SK-N-SH (cell line): Measurements from ENCODE around the gene OGFR. TPM values are rescaled to one million over a fixed set of nuclear protein-coding genes. Genes with fewer than 3 reads are reported as not detected.

Experiments
- CTCF ChIA-PET: fragments of 300-600, 350-600 bp; formaldehyde crosslinking; extraction: SDS; loops from one replicate; lab custom pipeline; 2021; lab: Yijun Ruan, JAX
- POLR2A ChIA-PET: fragments of 350-600 bp; sonication (Branson Sonifier 250); formaldehyde crosslinking; extraction: SDS; loops from one replicate; lab custom pipeline; 2020; ENCODE audit warnings: antibody characterized with exemption, inconsistent platforms; lab: Yijun Ruan, JAX
- DNase-seq: peaks from one replicate; pipeline ENCODE4 v3.0.0; 2012
- H2AFZ ChIP-seq: fragments of 200-600 bp; sonication (generic); 2 replicates; pipeline ENCODE4 v1.8.1; 2016; ENCODE audit warnings: antibody characterized with exemption, mild to moderate bottlenecking, low read depth
- H3F3A ChIP-seq: fragments of 200-600 bp; sonication (generic); replicated peaks from 2 replicates; pipeline ENCODE3; 2016; ENCODE audit warnings: antibody characterized with exemption, mild to moderate bottlenecking; ENCODE audit not compliant: insufficient read depth
- H3K27ac ChIP-seq, 2 experiments: fragments of 200-500 bp in 1 of 2; fragments of 200-600 bp in 1 of 2; sonication (Bioruptor generic) in 1 of 2; sonication (generic), shearing (Covaris generic) in 1 of 2; 2 replicates each; pipeline versions ENCODE4 v1.5.1 to v1.6.1; 2014 to 2016; ENCODE audit warnings: low read depth in 2 of 2, inconsistent platforms in 1 of 2, low read length in 1 of 2, mild to moderate bottlenecking in 1 of 2, mixed read lengths in 1 of 2
- H3K27me3 ChIP-seq: fragments of 200-600 bp; sonication (generic), shearing (Covaris generic); 2 replicates; pipeline ENCODE4 v1.6.1; 2016; ENCODE audit warnings: mixed run types; ENCODE audit not compliant: insufficient read depth
- H3K36me3 ChIP-seq, 2 experiments: fragments of 200-500 bp in 1 of 2; fragments of 200-600 bp in 1 of 2; sonication (Bioruptor generic) in 1 of 2; sonication (generic) in 1 of 2; replicated peaks in 1 of 2; 2 replicates each; pipeline versions ENCODE3 to v1.5.1; 2014 to 2016; ENCODE audit warnings: low read length in 1 of 2, mild to moderate bottlenecking in 1 of 2; ENCODE audit not compliant: insufficient read depth in 2 of 2, control insufficient read depth in 1 of 2
- H3K4me1 ChIP-seq, 2 experiments: fragments of 200-500 bp in 1 of 2; fragments of 200-600 bp in 1 of 2; sonication (Bioruptor generic) in 1 of 2; sonication (generic), shearing (Covaris generic) in 1 of 2; 2 replicates each; pipeline versions ENCODE4 v1.5.1 to v1.6.1; 2014 to 2016; ENCODE audit warnings: low read depth in 1 of 2, low read length in 1 of 2, mixed run types in 1 of 2; ENCODE audit not compliant: insufficient read depth in 2 of 2, control insufficient read depth in 1 of 2
- H3K4me2 ChIP-seq: fragments of 200-600 bp; sonication (generic), shearing (Covaris generic); 2 replicates; pipeline ENCODE4 v1.6.1; 2017; ENCODE audit warnings: mixed run types
- H3K4me3 ChIP-seq, 2 experiments: fragments of 200-500 bp in 1 of 2; fragments of 200-600 bp in 1 of 2; sonication (Bioruptor generic) in 1 of 2; sonication (generic), shearing (Covaris generic) in 1 of 2; 2 replicates each; pipeline versions ENCODE4 v1.5.1 to v1.8.1; 2014 to 2016; ENCODE audit warnings: low read depth in 2 of 2, inconsistent platforms in 1 of 2, low read length in 1 of 2, mild to moderate bottlenecking in 1 of 2, mixed read lengths in 1 of 2, moderate library complexity in 1 of 2
- H3K79me2 ChIP-seq: fragments of 200-600 bp; sonication (generic); 2 replicates; pipeline ENCODE4 v1.8.1; 2017; ENCODE audit warnings: mild to moderate bottlenecking; ENCODE audit not compliant: insufficient read depth
- H3K9ac ChIP-seq: fragments of 200-600 bp; sonication (generic); 2 replicates; pipeline ENCODE4 v1.6.1; 2017; ENCODE audit warnings: mixed run types
- H3K9me2 ChIP-seq: fragments of 200-600 bp; sonication (generic); 2 replicates; pipeline ENCODE4 v1.6.1; 2017; ENCODE audit warnings: mixed run types
- H3K9me3 ChIP-seq: fragments of 200-600 bp; sonication (generic); 2 replicates; pipeline ENCODE4 v1.6.1; 2017; ENCODE audit warnings: mixed run types, mild to moderate bottlenecking, moderate library complexity
- H4K20me1 ChIP-seq: fragments of 200-600 bp; sonication (generic); 2 replicates; pipeline ENCODE4 v1.6.1; 2017; ENCODE audit warnings: mild to moderate bottlenecking, mixed run types; ENCODE audit not compliant: insufficient read depth
- CHD2 ChIP-seq: fragments of 150-350 bp; IDR thresholded peaks from 2 replicates; pipeline ENCODE4 v1.6.1; 2018; ENCODE audit warnings: low read length; ENCODE audit not compliant: partially characterized antibody
- ELF1 ChIP-seq: IDR thresholded peaks from 2 replicates; pipeline ENCODE4 v1.4.0; 2012
- EP300 ChIP-seq, 2 experiments: IDR thresholded peaks; 2 replicates each; pipeline versions ENCODE4 v1.4.0 to v1.6.1; 2012; ENCODE audit warnings: borderline replicate concordance in 1 of 2, low read depth in 1 of 2, low read length in 1 of 2
- FOXJ3 ChIP-seq: sonication (generic); formaldehyde crosslinking; IDR thresholded peaks from 2 replicates; pipeline ENCODE4 v1.5.1; 2020; ENCODE audit warnings: mild to moderate bottlenecking, missing genetic modification reagents
- GABPA ChIP-seq: IDR thresholded peaks from 2 replicates; pipeline ENCODE4 v1.4.0; 2012; ENCODE audit warnings: low read depth, mild to moderate bottlenecking
- JUND ChIP-seq: IDR thresholded peaks from 2 replicates; pipeline ENCODE4 v1.4.0; 2012
- MEF2A ChIP-seq: IDR thresholded peaks from 2 replicates; pipeline ENCODE4 v1.4.0; 2012; ENCODE audit warnings: low read depth, borderline replicate concordance
- MXI1 ChIP-seq: IDR thresholded peaks from 2 replicates; pipeline ENCODE4 v1.6.1; 2012; ENCODE audit warnings: mild to moderate bottlenecking, low read depth, low read length, improper control_type of control experiment
- NRF1 ChIP-seq: IDR thresholded peaks from 2 replicates; pipeline ENCODE4 v1.6.1; 2012; ENCODE audit warnings: low read depth, mild to moderate bottlenecking, low read length
- RAD21 ChIP-seq: IDR thresholded peaks from 2 replicates; pipeline ENCODE4 v1.6.1; 2012; ENCODE audit warnings: mild to moderate bottlenecking, low read length
- RFX5 ChIP-seq: IDR thresholded peaks from 2 replicates; pipeline ENCODE4 v1.6.1; 2012; ENCODE audit warnings: mild to moderate bottlenecking, improper control_type of control experiment, low read length
- RXRA ChIP-seq: IDR thresholded peaks from 2 replicates; pipeline ENCODE4 v1.4.0; 2012; ENCODE audit warnings: low read depth, mild to moderate bottlenecking, borderline replicate concordance
- SIN3A ChIP-seq: IDR thresholded peaks from 2 replicates; pipeline ENCODE4 v1.6.1; 2012; ENCODE audit warnings: low read depth, mild to moderate bottlenecking, low read length, moderate library complexity, borderline replicate concordance
- SMC3 ChIP-seq: IDR thresholded peaks from 2 replicates; pipeline ENCODE4 v1.6.1; 2012; ENCODE audit warnings: low read depth, low read length, improper control_type of control experiment
- TAF1 ChIP-seq: IDR thresholded peaks from 2 replicates; pipeline ENCODE4 v1.6.1; 2012; ENCODE audit warnings: low read depth, mild to moderate bottlenecking, low read length, moderate library complexity, borderline replicate concordance
- TEAD4 ChIP-seq: IDR thresholded peaks from 2 replicates; pipeline ENCODE4 v1.4.0; 2012; ENCODE audit warnings: mild to moderate bottlenecking, borderline replicate concordance; ENCODE audit not compliant: insufficient read depth
- YY1 ChIP-seq: IDR thresholded peaks from 2 replicates; pipeline ENCODE4 v1.4.0; 2012; ENCODE audit warnings: low read depth, mild to moderate bottlenecking
- WGBS: methylation state at CpG from one replicate; pipeline ENCODE4 v1.1.6; 2017; ENCODE audit warnings: low lambda C conversion rate; 5-methylcytosine and 5-hydroxymethylcytosine counted together
- polyA plus RNA-seq, 3 experiments: library from polyadenylated mRNA; depleted of rRNA; stranded (reverse); fragments of >200 nt; gene quantifications; 2 replicates each; pipeline ENCODE4 v1.2.3, GENCODE V29; 2012
- TF ChIP-seq, protein P1 (sequence below): fragments of 150-350 bp; IDR thresholded peaks from 2 replicates; pipeline ENCODE4 v1.6.1; 2017; ENCODE audit warnings: antibody characterized with exemption, low read length, low read depth, borderline replicate concordance
- TF ChIP-seq, protein P2 (sequence below): IDR thresholded peaks from 2 replicates; pipeline ENCODE4 v1.4.0; 2012; ENCODE audit warnings: low read depth, borderline replicate concordance
- TF ChIP-seq, protein P3 (sequence below): IDR thresholded peaks from 2 replicates; pipeline ENCODE4 v1.6.1; 2012; ENCODE audit warnings: mild to moderate bottlenecking, low read depth, low read length, moderate library complexity

OGFR gene
- polyA plus RNA-seq, 1 of the 3 experiments (the other 2 are of a cell fraction) = 60.8 TPM

DNA sequence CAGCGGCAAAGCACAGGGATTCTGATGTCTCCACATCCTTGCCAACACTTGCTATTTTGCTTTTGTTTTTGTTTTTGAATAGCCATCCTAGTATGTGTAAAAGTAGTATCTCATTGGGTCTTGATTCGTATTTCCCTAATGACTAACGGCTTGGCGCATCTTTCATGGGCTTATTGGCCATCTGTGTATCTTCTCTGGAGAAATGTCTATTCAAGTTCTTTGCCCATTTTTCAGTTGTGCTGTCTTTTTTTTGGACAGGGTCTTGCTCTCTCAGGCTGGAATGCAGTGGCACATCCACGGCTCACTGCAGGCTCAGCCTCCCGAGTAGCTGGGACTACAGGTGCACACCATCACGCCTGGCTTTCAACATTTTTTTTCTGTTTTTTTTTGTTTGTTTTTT, 39.5 kb downstream of the OGFR start:
- WGBS = 96% methylated on average over 7 of the region's 7 CpGs
- no peaks in the 10 kb centered on the region; a peak in 1 of 4 replicates for H3K4me1 ChIP-seq
- CTCF ChIA-PET = interaction anchor here (1.2 kb wide), 1 partner anchor 8 kb away, joined by 3 read pairs; no protein-coding TSS in a partner anchor

More for the DNA sequence above, 39.5 kb downstream of the OGFR start:
- no peak overlapping the region for H3K4me2 ChIP-seq
- no peaks in the 10 kb centered on the region for H3K27me3 ChIP-seq
- H2AFZ ChIP-seq = no peak overlapping the region
- no peaks in the 10 kb centered on the region for H4K20me1 ChIP-seq
- POLR2A ChIA-PET = interaction anchor here (0.8 kb wide), 1 partner anchor 10 kb away, joined by 3 read pairs; no protein-coding TSS in a partner anchor
- no peaks in the 10 kb centered on the region for H3K9me2 ChIP-seq
- TF ChIP-seq TEAD4 (no peak), SMC3 (no peak), EP300 (IDR thresholded peaks at IDR 0.05; ENCODE audit: borderline replicate concordance in 1 of 2, low read depth in 1 of 2, low read length in 1 of 2) (no peak), MXI1 (no peak), RAD21 (no peak), YY1 (no peak), GABPA (no peak), MEF2A (no peak), RXRA (no peak), JUND (no peak), CHD2 (no peak), NRF1 (no peak), SIN3A (no peak), ELF1 (no peak), FOXJ3 (CRISPR knock-in tag) (no peak), TAF1 (no peak), RFX5 (no peak)
- TF ChIP-seq, protein P1, sequence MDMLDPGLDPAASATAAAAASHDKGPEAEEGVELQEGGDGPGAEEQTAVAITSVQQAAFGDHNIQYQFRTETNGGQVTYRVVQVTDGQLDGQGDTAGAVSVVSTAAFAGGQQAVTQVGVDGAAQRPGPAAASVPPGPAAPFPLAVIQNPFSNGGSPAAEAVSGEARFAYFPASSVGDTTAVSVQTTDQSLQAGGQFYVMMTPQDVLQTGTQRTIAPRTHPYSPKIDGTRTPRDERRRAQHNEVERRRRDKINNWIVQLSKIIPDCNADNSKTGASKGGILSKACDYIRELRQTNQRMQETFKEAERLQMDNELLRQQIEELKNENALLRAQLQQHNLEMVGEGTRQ = no peak
- TF ChIP-seq, protein P2, sequence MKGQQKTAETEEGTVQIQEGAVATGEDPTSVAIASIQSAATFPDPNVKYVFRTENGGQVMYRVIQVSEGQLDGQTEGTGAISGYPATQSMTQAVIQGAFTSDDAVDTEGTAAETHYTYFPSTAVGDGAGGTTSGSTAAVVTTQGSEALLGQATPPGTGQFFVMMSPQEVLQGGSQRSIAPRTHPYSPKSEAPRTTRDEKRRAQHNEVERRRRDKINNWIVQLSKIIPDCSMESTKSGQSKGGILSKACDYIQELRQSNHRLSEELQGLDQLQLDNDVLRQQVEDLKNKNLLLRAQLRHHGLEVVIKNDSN = no peak
- TF ChIP-seq, protein P3, sequence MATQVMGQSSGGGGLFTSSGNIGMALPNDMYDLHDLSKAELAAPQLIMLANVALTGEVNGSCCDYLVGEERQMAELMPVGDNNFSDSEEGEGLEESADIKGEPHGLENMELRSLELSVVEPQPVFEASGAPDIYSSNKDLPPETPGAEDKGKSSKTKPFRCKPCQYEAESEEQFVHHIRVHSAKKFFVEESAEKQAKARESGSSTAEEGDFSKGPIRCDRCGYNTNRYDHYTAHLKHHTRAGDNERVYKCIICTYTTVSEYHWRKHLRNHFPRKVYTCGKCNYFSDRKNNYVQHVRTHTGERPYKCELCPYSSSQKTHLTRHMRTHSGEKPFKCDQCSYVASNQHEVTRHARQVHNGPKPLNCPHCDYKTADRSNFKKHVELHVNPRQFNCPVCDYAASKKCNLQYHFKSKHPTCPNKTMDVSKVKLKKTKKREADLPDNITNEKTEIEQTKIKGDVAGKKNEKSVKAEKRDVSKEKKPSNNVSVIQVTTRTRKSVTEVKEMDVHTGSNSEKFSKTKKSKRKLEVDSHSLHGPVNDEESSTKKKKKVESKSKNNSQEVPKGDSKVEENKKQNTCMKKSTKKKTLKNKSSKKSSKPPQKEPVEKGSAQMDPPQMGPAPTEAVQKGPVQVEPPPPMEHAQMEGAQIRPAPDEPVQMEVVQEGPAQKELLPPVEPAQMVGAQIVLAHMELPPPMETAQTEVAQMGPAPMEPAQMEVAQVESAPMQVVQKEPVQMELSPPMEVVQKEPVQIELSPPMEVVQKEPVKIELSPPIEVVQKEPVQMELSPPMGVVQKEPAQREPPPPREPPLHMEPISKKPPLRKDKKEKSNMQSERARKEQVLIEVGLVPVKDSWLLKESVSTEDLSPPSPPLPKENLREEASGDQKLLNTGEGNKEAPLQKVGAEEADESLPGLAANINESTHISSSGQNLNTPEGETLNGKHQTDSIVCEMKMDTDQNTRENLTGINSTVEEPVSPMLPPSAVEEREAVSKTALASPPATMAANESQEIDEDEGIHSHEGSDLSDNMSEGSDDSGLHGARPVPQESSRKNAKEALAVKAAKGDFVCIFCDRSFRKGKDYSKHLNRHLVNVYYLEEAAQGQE = no peak
- DNase-seq = no peak
- H3K9ac ChIP-seq = no peak overlapping the region
- H3K4me3 ChIP-seq = no peak overlapping the region
- H3K36me3 ChIP-seq = peaks cover 11 to 27% of the 10 kb centered on the region in 2 experiments
- H3F3A ChIP-seq = no peaks in the 10 kb centered on the region
- no peak overlapping the region for H3K27ac ChIP-seq
- H3K9me3 ChIP-seq = no peaks in the 10 kb centered on the region
- no peaks in the 10 kb centered on the region for H3K79me2 ChIP-seq
